OCI-M2 (cell line): ENCODE results near the gene ZFR2.
"Not testable (repeated sequence)": the region's sequence is repeated elsewhere in the genome, so short reads cannot be mapped to it uniquely, and the experiment has no call there.

Source experiments
- DNase-seq: peaks from one replicate; lab custom pipeline; 2025; ENCODE audit not compliant: unreplicated experiment; lab: John Stamatoyannopoulos, UW

ZFR2 gene

GRCh38 chr19:3758297-3758696 lies 110.5 kb downstream of the ZFR2 start:
- not testable (repeated sequence) for DNase-seq

- not testable (repeated sequence) for DNase-seq
Measured at GRCh38 chr19:3757705-3758104, 111.1 kb downstream of the ZFR2 start.
